GM18498 (cell line): ENCODE results near the gene RBM8A.

ENCODE experiments used
- ATAC-seq: cut with Tn5 transposase; IDR thresholded peaks from one replicate; pipeline ENCODE4 v1.9.1; 2021; ENCODE audit warnings: mild to moderate bottlenecking, moderate library complexity; ENCODE audit not compliant: unreplicated experiment

Gene RBM8A

DNA sequence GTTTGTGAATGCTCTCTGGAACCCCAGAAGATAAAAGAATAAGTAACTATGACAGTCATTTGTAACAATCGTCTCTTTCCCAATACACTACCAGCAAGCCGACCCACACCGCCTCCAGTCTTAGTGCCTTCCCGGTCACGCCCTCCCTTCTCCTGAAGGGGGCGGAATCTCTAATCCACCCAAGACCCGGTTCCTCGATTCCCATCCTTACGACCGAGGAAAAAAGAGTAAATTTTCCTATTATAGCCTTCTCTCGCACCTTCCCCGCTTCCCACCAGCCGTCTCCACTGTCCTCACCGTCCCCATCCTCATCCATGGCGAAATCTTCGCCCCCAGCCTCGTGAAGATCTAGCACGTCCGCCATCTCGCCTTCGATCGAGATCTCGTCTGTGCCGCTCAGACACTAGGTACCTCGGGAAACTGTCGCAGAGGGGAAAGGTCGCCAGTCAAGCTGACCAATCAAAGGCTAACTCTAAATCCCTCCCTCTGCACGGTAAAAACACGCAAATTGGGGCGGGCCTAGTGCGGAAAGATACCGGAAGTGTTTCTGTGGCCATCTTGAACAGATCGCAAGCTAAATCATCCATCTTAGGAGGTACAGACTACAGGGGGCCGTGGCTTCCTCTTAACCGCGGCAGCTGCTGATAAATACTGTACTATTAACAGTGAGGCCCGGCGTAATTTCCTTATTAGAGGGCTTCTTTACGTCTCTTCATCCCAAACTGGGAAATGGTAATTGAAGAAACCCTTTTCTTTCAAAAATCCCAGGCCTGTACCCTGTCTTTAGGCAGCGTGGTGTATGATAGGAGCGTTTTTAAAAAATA lies at the start of gene RBM8A:
Gene RBM8A, minus strand, starts transcription at position 422 of the 824 bp plus-strand sequence. Its CDS starts 58 bp downstream, at position 364.
- ATAC-seq, result peak; percentile 97

- no peak for ATAC-seq
These were observed 49.7 kb upstream of the RBM8A start for GRCh38 chr1:145977016-145977415.

DNA sequence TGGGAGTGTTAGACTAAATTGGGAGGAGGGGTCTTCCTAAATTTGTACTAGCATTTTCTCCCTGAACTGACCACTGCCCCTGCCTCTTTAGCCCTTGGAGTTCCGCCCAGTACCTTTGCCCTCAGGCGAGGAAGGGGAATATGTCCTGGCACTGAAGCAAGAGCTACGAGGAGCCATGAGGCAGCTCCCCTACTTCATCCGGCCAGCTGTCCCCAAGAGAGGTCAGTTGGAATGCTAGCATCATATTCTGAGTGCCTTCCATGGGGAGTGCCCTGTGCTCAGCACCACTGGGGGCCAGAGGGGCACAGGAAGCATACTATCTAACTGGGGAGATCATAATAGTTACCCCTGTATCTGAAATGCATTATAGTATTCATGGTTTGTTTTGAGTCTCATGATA lies 47.9 kb upstream of the RBM8A start:
- ATAC-seq, result no peak

DNA sequence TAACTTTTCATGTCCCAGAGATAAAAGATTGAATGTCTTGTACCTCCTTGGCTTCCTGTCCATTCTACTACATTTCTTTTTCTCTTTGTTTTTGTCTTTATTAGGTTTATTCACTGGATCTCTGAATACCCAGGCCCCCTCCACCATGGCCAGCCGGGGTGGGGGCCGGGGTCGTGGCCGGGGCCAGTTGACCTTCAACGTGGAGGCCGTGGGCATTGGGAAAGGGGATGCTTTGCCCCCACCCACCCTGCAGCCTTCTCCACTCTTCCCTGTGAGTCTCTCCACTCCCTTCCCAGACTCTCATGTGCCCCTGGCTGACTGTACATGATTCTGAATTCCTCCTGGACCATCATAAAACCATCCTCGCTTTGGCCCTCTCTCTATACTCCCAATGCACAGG lies 47.4 kb upstream of the RBM8A start:
- ATAC-seq, result no peak

DNA sequence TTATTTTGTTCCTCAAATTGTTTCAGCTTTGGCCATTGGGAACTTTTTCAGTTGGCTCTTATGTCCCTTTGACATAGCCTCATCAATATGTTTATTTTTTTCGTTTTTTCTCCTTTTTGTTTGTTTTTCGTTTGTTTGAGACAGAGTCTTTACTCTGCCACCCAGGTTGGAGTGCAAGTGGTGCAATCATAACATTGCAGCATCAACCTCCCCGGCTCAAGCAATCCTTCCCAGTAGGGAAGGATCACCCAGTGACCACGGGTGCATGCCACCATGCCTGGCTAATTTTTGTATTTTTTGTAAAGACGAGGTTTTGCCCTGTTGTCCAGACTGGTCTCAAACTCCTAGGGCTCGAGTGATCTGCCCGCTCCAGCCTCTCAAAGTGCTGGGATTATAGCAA lies 45.3 kb upstream of the RBM8A start:
- ATAC-seq, result no peak

DNA sequence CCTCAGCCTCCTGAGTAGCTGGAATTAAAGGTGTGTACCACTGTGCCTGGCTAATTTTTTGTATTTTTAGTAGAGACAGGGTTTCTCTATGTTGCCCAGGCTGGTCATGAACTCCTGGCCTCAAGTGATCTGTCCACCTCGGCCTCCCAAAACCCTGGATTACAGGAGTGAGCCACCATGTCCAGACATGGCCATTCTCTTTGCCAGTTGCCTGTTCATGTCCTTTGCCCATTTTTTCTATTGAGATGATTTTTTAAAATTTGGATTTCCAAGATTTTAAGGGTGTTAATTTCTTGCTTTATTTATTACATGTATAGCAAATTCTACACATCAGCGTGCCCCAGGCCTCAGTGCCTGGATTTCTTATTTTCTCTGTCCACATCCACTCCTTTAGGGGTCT lies 40.0 kb upstream of the RBM8A start:
- no peak for ATAC-seq

- ATAC-seq, result no peak
These were observed 37.9 kb upstream of the RBM8A start for GRCh38 chr1:145965119-145965744.

- peak; percentile 94 for ATAC-seq
These were observed 37.2 kb upstream of the RBM8A start, which contains the start of the genes ANKRD34A and POLR3GL for GRCh38 chr1:145964328-145965118. Gene ANKRD34A, minus strand, starts transcription at chr1:145964575. Its CDS starts 2,816 bp downstream, at chr1:145961759. Gene POLR3GL, plus strand, starts transcription at chr1:145964690. Its CDS starts 10,176 bp downstream, at chr1:145974866.

DNA sequence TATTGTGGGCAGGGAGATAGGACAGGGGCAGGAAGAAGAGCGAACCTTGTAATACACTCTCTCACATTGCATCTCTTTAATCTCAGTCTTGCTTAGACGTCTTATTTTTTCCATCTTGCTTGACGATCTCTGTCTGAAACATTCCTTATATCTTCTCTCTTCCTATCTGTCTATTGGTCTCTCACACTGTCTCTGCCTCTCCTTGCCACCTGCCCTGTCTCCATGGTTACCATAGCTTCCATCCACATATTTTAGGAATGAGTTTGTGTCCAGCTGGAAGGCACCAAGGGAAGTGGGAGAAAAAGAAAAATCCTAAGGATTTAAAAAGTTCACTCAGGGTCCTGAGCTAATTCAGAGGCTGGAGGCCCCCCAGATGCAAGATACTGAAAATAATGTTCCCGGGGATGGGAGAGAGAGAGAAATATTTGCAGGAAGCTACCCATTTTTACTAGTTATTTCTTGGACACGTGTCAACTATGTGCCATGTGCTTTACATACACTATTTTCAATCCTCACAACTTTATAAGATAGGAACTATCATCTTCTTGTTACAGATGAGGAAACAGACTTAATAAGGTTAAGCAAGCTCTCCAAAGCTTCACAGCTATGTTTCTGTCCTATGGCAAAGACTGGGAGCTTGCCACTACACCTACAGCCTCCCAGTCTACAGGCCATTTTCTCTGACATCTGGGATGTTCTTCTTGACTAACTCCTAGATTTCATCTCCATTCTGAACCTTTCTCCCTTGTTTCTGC lies 36.2 kb upstream of the RBM8A start:
- ATAC-seq, result no peak

DNA sequence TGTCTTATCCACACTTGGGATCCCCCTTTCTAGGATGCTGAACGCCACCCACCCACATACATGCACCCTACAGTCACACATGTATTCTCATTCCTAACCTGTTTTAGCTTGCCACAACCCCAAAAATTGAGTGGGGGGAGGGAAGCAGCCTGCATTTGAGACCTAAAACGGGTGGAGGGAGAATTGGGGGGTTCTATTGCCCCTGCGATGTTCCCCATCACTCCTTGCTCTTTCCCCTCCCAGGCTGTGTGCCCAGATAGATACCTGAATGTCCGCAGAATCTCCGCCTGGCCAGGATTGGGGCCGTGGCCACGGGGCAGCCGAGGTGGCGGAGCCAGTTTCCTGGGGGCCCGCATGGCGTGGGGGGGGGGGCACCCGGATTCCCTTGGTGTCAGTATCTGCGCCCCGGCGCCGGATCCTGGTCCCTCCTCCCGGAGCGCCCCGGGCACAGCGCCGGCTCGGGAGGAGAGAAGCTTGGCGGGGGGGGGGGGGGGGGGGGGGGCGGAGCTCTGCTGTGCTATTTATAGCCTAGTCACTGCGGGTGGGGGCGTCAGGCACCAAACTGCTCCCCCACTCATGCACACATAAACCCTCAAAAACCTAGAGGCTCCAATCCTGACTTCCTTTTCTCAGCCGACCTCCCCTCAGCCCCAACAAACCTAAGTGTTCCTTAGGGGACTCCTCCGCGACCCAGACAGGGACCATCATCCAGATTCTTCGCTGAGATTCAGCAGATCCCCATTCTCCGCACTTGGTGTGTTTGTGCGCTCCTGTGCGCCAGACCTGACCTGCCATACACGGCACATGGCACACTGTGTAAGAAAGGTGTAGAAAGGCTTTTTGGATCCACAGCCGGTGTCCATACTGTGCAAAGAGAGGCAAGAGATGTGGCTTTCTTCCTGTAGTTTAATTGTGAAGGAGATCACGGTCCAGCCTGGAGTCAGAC lies 35.1 kb upstream of the RBM8A start:
- no peak for ATAC-seq

DNA sequence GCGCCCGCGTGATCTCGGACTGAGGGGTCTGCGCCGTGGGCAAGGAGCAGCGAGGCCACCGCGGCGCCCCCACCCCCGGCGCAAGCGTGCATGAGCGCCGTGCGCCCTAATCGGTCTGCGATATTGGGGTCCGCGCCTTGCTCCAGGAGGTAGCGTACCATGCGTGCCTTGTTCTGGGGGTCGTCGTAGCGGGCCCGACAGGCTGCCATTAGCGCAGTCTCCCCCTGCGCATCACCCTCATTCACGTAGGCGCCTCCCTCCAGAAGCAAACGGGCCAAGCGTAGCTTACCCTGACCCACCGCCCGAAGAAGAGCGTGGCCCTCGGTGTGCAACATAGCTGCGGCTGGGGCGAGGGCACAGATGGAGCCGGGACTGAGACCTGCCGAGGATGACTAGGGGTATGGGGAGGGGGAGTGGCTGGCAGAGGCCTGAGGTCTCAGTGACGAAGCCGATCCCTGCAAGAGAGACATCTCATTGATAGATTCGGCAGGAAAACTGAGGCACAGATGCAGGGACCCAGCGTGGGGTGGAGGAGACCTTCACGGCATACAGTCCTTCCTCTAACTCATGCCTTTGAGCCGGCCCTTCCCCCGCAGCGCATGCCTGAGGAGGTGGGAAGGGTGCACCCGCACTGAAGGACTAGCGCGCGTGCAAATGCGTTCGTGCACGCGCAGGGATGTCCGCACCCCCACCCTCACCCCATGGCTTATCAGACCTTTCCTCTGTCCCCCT lies 34.3 kb upstream of the RBM8A start:
- ATAC-seq, result no peak

DNA sequence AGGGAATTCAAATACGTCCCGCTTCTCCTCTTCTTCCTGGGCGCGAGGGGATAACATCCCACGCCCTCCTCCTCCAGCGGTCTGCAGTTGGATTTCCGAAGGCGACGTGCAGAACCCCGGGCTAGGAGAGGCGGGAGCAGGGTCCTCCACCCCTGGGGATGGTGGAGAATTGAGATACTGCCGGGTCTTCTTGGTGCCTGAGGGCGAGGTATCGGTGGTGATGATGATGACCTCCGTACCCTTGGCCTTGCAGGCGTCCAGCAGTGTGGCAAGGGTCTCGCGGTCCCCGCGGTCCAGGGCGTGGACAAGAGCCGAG lies 33.8 kb upstream of the RBM8A start:
- ATAC-seq, result no peak

DNA sequence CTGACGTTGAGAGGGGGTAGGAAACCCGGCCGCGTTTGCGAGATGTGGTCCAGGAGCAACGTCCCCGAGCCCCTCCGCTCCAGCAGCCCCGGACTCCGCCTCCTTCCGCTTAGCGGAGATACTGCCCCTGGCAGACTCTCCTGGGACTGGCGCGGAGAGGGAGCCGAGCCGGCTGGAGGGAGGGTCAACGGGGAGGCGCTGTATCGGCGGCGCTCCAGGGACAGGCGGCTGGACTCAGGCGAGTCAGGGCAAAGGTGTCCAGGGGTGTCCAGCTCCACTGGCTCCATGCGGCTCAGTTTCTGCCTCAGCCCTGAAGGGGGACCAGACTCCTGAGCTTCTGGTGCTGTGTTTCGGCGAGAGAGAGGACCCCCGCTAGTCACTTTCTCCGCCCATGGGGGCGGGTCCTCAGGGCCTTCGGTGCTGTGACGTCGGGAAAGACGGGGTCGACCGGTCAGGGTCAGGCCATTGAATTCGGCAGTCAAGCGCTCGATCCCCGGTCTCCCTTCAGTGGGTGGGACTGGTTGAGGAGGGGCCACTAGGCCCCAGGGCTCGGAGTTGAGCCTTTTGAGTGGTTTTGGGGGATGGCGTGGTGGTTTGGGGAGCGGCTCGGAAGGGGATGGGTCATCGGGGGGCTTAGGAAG lies 33.3 kb upstream of the RBM8A start:
- ATAC-seq, result no peak

- ATAC-seq, result no peak
These were observed 32.7 kb upstream of the RBM8A start for GRCh38 chr1:145959957-145960467.

- ATAC-seq, result no peak
These were observed 32.0 kb upstream of the RBM8A start for GRCh38 chr1:145959333-145959732.

DNA sequence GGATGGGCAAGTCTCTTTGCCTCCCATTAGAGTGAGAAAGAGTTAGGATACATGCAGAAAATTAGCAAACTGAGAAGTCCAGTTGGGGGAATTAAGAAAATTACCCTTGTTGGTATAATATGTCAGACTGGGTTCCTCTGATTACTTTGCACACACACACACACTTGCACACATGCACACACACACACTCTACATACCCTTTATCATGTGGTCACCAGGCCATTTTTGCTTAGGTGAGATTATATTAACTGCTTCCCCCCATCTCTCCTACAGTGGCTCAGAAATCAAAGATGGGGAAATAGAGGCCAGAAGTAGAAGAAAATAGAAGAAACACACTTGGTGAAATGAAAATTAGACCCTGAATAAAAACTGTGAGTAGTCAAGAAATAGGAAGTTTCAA lies 31.4 kb upstream of the RBM8A start:
- ATAC-seq, result no peak

DNA sequence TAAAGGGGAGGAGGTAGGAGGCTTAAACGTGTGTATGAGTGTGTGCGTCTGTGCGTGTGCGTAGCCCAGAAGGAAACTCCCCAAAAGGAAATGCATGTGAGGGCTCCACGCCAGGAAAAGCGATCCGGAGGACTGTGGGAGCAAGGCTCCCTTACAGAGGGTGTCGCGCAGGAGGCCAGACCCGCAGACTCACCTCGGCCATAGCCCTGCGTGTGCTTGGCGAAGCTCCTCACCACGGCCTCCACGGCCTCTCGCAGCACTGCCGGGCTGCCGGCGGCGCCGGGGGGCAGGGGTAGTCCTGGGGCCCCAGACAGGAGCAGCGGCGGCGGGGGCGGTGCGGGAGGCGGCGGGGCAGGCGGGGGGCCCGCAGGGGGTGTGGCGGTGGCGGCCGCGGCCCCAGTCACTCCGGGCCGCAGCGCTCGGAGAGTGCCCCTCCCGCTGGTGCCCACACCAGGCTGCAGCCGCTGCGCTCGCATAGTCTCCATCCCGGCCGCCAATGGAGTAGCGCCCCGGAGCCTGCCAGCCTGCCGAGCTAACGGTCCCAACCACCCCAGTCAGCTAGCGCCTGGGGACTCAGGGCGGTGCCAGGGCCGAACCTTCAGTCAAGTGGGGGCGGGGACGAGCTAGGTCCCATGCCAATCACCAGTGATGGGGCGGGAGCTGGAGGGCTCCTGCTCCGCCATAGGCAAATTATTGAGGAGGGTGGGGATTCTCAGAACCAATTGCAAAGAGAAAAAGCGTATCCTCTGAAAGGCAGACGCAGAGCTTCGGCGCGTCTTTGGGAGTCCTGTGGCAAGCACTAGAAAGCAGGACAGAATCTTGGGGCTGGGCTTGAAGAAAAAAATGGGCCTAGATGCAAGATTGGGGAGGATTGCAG lies 30.4 kb upstream of the RBM8A start, which contains the start of gene LIX1L:
Gene LIX1L, minus strand, starts transcription at position 575 of the 877 bp plus-strand sequence. Its CDS starts 90 bp downstream, at position 485.
- peak; percentile 93 for ATAC-seq
